NB4 (cell line): ENCODE results near the gene NAXD.

Source experiments
- POLR2A ChIP-seq: IDR thresholded peaks from 2 replicates; pipeline ENCODE4 v1.6.1; 2011; ENCODE audit warnings: mild to moderate bottlenecking; ENCODE audit not compliant: insufficient read length; ENCODE audit errors: extremely low read depth
- TF ChIP-seq, protein P1 (sequence below): IDR thresholded peaks from one replicate; pipeline ENCODE4 v1.5.1; 2012; ENCODE audit warnings: low read depth, low read length

DNA sequence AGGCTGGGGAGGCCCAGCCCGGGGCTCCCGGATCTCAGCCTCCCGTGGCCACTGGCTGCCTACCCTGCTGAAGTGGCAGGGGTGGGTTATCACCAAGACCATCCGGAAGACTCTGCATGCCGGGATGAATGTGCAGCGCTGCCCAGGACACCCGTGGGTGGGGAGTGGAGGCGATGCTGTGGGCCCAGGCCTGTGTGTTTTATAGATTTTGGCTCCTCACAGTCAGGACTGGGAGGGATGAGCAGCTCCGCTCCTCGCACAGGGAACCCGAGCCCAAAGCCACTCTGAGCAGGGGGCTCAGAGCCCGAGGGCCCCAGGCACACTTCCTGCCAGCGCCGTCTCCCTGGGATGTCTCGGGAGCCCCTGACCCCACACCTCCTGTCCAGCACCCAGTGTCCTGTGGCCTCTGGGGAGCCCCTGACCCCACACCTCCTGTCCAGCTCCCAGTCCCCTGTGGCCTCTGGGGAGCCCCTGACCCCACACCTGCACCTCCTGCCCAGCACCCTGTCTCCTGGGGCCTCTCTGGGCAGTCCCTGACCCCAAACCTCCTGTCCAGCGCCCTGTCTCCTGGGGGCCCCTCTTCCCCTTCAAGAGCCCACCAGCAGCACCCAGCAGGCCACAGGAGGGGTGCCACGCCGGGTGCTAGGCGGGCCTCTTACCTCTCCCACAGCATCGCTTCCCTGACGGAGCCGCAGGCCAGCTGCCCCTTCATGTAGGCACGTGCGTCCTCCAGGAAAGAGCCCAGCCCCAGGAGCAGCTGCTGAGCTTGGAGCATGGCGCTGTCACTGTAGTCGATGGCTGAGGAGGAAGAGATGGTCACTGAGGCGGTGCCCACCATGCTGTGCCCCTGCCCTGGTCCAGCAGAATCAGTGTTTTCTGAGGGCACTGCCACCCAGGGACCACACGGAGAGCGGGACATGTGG, 31.4 kb downstream of the NAXD start:
- TF ChIP-seq, protein P1, sequence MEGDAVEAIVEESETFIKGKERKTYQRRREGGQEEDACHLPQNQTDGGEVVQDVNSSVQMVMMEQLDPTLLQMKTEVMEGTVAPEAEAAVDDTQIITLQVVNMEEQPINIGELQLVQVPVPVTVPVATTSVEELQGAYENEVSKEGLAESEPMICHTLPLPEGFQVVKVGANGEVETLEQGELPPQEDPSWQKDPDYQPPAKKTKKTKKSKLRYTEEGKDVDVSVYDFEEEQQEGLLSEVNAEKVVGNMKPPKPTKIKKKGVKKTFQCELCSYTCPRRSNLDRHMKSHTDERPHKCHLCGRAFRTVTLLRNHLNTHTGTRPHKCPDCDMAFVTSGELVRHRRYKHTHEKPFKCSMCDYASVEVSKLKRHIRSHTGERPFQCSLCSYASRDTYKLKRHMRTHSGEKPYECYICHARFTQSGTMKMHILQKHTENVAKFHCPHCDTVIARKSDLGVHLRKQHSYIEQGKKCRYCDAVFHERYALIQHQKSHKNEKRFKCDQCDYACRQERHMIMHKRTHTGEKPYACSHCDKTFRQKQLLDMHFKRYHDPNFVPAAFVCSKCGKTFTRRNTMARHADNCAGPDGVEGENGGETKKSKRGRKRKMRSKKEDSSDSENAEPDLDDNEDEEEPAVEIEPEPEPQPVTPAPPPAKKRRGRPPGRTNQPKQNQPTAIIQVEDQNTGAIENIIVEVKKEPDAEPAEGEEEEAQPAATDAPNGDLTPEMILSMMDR, result no peak
- no peak for TF ChIP-seq POLR2A
